Fibroblast of lung (primary cell): ENCODE data around the gene CYTIP. TPM values are rescaled to one million over a fixed set of nuclear protein-coding genes. Genes with fewer than 3 reads are reported as not detected.

ENCODE experiments used
- DNase-seq, 2 donors: peaks; one replicate each; pipeline versions ENCODE4 v3.0.0 to v3.0.0-alpha.2; 2010; ENCODE audit warnings: low read depth in 2 of 2
- H2AFZ ChIP-seq: 2 replicates; pipeline ENCODE4 v1.5.1; 2012; ENCODE audit warnings: low read length, control low read depth, inconsistent platforms
- H3K27ac ChIP-seq: 2 replicates; pipeline ENCODE4 v1.5.1; 2011; ENCODE audit warnings: low read length, control low read depth; ENCODE audit not compliant: insufficient read depth
- H3K27me3 ChIP-seq: 2 replicates; pipeline ENCODE4 v1.5.1; 2011; ENCODE audit warnings: mild to moderate bottlenecking, low read length; ENCODE audit not compliant: control insufficient read depth, insufficient read depth
- H3K36me3 ChIP-seq: 2 replicates; pipeline ENCODE4 v1.5.1; 2011; ENCODE audit warnings: low read length; ENCODE audit not compliant: control insufficient read depth, insufficient read depth
- H3K4me1 ChIP-seq: 2 replicates; pipeline ENCODE4 v1.5.1; 2011; ENCODE audit warnings: low read length; ENCODE audit not compliant: control insufficient read depth, insufficient read depth; ENCODE audit errors: extremely low read depth
- H3K4me2 ChIP-seq: 2 replicates; pipeline ENCODE4 v1.5.1; 2011; ENCODE audit warnings: low read length, control low read depth; ENCODE audit not compliant: insufficient read depth; ENCODE audit errors: extremely low read depth
- H3K4me3 ChIP-seq, 4 experiments: fragments of 200-600 bp in 1 of 4; sonication (generic) in 1 of 4; replicated peaks in 1 of 4; 2 replicates each; pipeline ENCODE4 v1.5.1; 2011 to 2016; ENCODE audit warnings: low read length in 4 of 4, low read depth in 3 of 4, mild to moderate bottlenecking in 3 of 4, control low read depth in 2 of 4, inconsistent platforms in 1 of 4, mixed read lengths in 1 of 4; ENCODE audit not compliant: insufficient read depth in 1 of 4; ENCODE audit errors: control extremely low read depth in 1 of 4
- H3K79me2 ChIP-seq: 2 replicates; pipeline ENCODE4 v1.5.1; 2012; ENCODE audit warnings: mild to moderate bottlenecking, low read length, inconsistent platforms; ENCODE audit not compliant: control insufficient read depth, insufficient read depth
- H3K9ac ChIP-seq: 2 replicates; pipeline ENCODE4 v1.5.1; 2011; ENCODE audit warnings: mild to moderate bottlenecking, low read length, control low read depth; ENCODE audit not compliant: insufficient read depth
- H3K9me3 ChIP-seq: 2 replicates; pipeline ENCODE4 v1.5.1; 2012; ENCODE audit warnings: low read depth, low read length; ENCODE audit not compliant: control insufficient read depth, insufficient read depth
- H4K20me1 ChIP-seq: 2 replicates; pipeline ENCODE4 v1.5.1; 2011; ENCODE audit warnings: low read length; ENCODE audit not compliant: control insufficient read depth, insufficient read depth; ENCODE audit errors: extremely low read depth
- EZH2 ChIP-seq: IDR thresholded peaks from 2 replicates; pipeline ENCODE4 v1.5.1; 2012; ENCODE audit warnings: low read length, control low read depth, mild to moderate bottlenecking; ENCODE audit errors: missing control alignments
- polyA plus RNA-seq, 2 donors: library from polyadenylated mRNA; depleted of rRNA in 1 of 2; stranded (reverse) in 1 of 2; unstranded in 1 of 2; fragments of >200 nt; gene quantifications; 2 replicates each; pipeline ENCODE4 v1.2.1, GENCODE V29; 2011 to 2012; ENCODE audit warnings: missing spikeins in 1 of 2
- total RNA-seq: library from RNA; depleted of rRNA; stranded (reverse); fragments of >200 nt; gene quantifications from 2 replicates; pipeline ENCODE4 v1.2.1, GENCODE V29; 2014
- TF ChIP-seq, protein P1 (sequence below), 2 donors: IDR thresholded peaks in 1 of 2; conservative IDR thresholded peaks in 1 of 2; 1 replicate in 1 of 2; 2 replicates in 1 of 2; pipeline ENCODE4 v1.5.1; 2011 to 2012; ENCODE audit warnings: low read length in 2 of 2, control low read depth in 1 of 2, inconsistent platforms in 1 of 2, low read depth in 1 of 2, mild to moderate bottlenecking in 1 of 2

CYTIP gene
- total and polyA plus RNA-seq, 2 donors (not counting 1 experiment from before 2014, with no cell fraction given) = 0.17 TPM; not detected in 1

DNA sequence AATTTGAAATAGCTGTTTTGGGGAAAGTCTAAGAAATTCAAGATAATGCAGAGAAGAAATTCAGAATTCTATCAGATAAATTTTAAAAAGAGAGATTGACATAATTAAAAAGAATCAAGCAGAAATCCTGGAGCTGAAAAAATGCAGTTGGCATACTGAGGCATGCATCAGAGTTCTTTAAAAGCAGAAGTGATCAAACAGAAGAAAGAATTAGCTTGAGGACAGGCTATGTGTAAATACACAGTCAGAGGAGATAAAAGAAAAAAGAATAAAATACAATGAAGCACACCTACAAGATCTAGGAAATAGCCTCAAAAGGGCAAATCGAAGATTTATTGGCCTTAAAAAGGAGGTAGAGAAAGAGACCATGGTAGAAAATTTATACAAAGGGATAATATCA, 57.1 kb downstream of the CYTIP start:
- no peak overlapping the region for H3K27ac ChIP-seq
- no peaks in the 10 kb centered on the region for H3K4me1 ChIP-seq
- TF ChIP-seq EZH2 = no peak
- TF ChIP-seq, protein P1, sequence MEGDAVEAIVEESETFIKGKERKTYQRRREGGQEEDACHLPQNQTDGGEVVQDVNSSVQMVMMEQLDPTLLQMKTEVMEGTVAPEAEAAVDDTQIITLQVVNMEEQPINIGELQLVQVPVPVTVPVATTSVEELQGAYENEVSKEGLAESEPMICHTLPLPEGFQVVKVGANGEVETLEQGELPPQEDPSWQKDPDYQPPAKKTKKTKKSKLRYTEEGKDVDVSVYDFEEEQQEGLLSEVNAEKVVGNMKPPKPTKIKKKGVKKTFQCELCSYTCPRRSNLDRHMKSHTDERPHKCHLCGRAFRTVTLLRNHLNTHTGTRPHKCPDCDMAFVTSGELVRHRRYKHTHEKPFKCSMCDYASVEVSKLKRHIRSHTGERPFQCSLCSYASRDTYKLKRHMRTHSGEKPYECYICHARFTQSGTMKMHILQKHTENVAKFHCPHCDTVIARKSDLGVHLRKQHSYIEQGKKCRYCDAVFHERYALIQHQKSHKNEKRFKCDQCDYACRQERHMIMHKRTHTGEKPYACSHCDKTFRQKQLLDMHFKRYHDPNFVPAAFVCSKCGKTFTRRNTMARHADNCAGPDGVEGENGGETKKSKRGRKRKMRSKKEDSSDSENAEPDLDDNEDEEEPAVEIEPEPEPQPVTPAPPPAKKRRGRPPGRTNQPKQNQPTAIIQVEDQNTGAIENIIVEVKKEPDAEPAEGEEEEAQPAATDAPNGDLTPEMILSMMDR (conservative IDR thresholded peaks at IDR 0.05 in 1 of 2, IDR thresholded peaks at IDR 0.05 in 1 of 2; ENCODE audit: low read depth in 1 of 2, low read length in 2 of 2) = no peak
- H3K4me2 ChIP-seq = no peak overlapping the region
- no peak overlapping the region for H2AFZ ChIP-seq
- no peaks in the 10 kb centered on the region for H3K27me3 ChIP-seq
- H4K20me1 ChIP-seq = no peaks in the 10 kb centered on the region
- H3K79me2 ChIP-seq = no peaks in the 10 kb centered on the region
- no peak for DNase-seq
- H3K9me3 ChIP-seq = no peaks in the 10 kb centered on the region
- H3K4me3 ChIP-seq = no peak overlapping the region
- H3K36me3 ChIP-seq = no peaks in the 10 kb centered on the region
- no peak overlapping the region for H3K9ac ChIP-seq

DNA sequence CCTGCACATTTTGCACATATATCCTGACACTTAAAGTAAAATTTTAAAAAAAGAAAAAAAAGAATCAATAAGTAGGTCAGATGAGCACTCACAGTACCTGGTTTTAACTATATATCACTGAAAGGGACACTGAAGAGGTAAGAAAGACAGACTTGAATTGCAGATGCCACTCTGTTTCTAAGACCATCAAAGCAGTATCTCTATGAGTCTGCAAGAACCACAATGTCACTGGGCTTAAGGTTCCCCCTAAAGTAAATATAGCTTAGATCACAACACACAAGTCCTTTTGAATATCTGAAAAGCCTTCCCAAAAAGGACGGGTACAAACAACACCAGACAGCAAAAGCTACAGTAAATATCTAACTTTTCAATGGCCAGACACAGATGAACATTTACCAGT, 57.6 kb downstream of the CYTIP start:
- Histone ChIP-seq H2AFZ (no peak overlapping the region), H3K4me1 (no peaks in the 10 kb centered on the region), H3K79me2 (no peaks in the 10 kb centered on the region), H4K20me1 (no peaks in the 10 kb centered on the region), H3K9me3 (no peaks in the 10 kb centered on the region), H3K27ac (no peak overlapping the region), H3K36me3 (no peaks in the 10 kb centered on the region), H3K4me3 (no peak overlapping the region), H3K27me3 (no peaks in the 10 kb centered on the region), H3K9ac (no peak overlapping the region), H3K4me2 (no peak overlapping the region)
- TF ChIP-seq, protein P1 (conservative IDR thresholded peaks at IDR 0.05 in 1 of 2, IDR thresholded peaks at IDR 0.05 in 1 of 2; ENCODE audit: low read depth in 1 of 2, low read length in 2 of 2) = no peak
- no peak for TF ChIP-seq EZH2
- no peak for DNase-seq

DNA sequence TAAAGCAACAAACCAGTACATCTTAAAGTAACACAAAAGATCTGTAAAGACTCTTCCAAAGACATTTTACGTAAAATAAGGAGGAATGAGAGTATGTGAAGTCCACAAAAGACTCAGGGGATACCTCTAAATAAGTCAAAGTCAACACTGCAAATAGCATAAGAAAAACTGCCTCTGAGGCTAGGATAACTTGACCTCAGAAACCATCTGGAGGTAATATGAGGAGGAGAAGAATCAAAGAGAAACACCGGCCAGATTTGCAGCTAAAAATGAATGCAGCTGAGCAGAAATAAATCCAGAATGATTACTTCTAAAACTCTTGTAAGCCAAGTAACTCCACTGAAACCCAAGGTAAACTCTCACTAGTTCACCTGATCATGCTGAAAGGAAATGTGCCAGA, 66.0 kb downstream of the CYTIP start:
- H4K20me1 ChIP-seq = no peaks in the 10 kb centered on the region
- no peaks in the 10 kb centered on the region for H3K36me3 ChIP-seq
- TF ChIP-seq, protein P1 (conservative IDR thresholded peaks at IDR 0.05 in 1 of 2, IDR thresholded peaks at IDR 0.05 in 1 of 2; ENCODE audit: low read depth in 1 of 2, low read length in 2 of 2) = no peak
- no peak for TF ChIP-seq EZH2
- H3K4me3 ChIP-seq = no peak overlapping the region
- no peaks in the 10 kb centered on the region for H3K9me3 ChIP-seq
- no peaks in the 10 kb centered on the region for H3K4me1 ChIP-seq
- no peak overlapping the region for H2AFZ ChIP-seq
- H3K9ac ChIP-seq = no peak overlapping the region
- H3K27ac ChIP-seq = no peak overlapping the region
- no peak for DNase-seq
- H3K79me2 ChIP-seq = no peaks in the 10 kb centered on the region
- no peak overlapping the region for H3K4me2 ChIP-seq
- no peaks in the 10 kb centered on the region for H3K27me3 ChIP-seq
